GM21360 (cell line): ENCODE measurements around the gene CLASP1.
"Not testable (repeated sequence)": the region's sequence is repeated elsewhere in the genome, so short reads cannot be mapped to it uniquely, and the experiment has no call there.

Source experiments
- ATAC-seq: cut with Tn5 transposase; IDR thresholded peaks from one replicate; pipeline ENCODE4 v1.9.1; 2021; ENCODE audit warnings: mild to moderate bottlenecking, moderate library complexity; ENCODE audit not compliant: unreplicated experiment

Gene CLASP1

DNA sequence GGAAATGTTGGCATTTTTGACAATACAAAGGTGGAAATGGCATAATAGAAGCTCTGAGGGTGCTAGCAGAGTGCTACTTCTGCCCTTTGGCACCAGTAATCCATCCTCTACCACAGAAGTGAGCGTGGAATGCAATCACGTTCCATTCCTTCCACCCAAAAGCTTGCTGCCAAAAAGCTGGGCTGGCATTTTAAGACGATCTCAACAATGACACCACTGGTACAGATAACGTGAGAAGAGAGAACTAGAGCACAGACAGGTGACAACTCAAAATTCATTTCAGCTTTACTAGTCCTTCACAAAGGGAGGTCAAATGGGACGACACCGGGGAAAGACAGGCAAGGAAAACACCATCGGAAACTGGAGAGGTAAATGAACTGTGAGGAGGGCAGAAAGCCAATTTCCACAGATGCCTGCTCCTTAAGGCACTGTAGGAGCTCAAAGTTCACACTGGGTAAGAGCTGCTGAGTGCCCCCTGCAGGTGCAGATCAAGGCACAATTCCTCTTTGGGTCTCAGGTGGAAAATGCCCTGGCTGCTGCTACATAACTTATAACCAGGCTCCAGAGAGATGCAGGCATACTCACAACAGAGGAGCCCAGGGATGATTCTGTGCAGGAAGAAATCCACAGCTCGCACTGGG, 169.3 kb downstream of the CLASP1 start:
- no peak for ATAC-seq

DNA sequence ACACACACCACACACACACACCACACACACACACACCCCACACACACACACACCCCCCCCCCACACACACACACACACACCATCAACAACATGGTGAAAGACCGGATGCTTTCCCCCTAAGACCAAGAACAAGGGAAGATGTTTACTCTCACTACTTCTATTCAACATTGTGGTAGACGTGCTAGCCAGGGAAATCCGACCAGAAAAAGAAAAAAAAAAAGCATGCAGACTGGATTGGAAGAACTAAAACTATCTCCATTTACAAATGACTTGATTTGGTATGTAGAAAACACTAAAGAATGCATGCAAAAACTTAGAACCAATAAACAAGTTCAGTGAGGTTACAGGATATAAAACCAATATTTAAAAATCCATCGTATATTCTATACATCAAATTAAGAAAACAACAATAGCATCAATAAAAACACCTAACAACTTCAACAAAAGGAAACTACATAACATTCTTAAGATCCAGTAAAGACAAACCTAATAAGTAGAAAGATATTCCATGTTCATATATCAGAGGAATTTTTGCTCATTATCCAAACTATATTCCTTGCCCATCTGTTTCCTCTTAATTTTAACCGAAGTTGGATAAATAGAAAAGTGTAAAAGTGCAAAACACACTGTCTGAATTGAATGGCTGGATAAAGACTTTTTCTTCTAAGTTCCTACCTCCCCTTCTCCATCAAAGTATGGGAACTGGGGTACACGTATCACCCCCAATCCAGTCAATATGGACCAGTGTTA, 170.1 kb downstream of the CLASP1 start:
- no peak for ATAC-seq

DNA sequence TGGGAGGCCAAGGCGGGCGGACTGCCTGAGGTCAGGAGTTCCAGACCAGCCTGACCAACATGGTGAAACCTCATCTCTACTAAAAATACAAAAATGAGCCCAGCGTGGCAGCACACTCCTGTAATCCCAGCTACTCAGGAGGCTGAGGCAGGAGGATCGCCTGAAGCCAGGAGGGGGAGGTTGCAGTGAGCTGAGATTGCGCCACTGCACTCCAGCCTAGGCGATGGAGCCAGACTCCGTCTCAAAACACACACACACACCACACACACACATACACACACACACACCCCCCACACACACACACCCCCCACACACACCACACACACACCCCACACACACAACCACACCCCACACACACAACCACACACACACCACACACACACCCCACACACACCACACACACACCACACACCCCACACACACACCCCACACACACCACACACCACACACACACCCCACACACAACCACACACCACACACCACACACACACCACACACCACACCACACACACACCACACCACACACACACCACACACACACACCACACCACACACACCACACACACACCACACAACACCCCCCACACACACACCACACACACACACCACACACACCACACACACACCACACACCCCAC, 170.8 kb downstream of the CLASP1 start:
- not testable (repeated sequence) for ATAC-seq

DNA sequence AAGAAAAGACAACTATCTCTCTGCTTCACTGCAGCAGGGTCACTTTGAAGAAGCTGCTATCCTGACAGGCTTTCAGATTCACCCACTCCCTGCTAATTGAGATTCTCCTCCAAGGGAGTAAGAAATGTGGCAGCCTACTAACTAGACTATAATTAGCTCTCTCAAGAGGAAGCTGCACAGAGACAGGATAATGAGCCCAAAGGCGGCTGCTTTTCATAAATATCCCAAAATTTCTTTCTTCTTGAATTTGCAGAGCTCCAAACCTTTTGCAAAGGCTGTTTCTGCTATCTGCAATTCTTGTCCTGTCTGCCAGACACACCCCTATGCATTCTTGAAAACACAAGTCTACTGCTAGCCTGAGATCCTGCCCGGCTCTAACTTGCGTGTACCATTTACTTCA, 172.6 kb downstream of the CLASP1 start:
- no peak for ATAC-seq

DNA sequence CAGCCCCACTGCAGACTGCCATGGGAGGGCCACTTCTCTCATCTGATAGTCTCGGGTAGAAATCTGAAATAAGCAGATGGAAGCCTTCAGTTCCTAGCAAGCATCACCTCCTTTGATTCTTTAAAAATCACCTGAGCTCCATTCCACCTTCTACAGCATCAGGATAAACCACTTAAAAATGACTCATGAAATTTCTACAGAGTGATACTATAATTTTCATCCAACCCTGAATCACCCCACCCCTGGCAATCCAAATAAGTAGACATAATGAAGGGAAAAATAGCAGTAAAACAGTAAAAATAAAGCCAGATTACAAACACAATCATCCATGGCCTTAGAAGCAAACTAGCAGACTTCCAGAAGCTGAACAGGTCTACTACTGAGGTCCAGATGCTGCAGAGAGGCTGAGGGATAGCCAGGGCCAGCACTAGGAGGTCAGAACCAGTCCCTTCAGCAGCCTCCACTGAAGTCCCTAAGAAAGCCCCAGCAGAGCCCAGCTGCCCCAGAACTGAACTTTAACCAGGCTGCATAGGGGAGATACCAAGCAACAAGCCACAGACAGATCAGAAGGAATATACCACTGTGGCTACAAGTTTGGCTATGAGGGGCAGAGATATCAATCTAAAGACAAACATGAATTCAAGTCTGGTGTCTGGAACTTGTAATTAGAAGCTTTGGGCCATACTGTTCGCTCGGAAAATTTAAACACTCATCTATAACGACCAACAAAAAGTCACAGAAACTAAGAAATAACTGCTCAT, 173.3 kb downstream of the CLASP1 start:
- no peak for ATAC-seq

DNA sequence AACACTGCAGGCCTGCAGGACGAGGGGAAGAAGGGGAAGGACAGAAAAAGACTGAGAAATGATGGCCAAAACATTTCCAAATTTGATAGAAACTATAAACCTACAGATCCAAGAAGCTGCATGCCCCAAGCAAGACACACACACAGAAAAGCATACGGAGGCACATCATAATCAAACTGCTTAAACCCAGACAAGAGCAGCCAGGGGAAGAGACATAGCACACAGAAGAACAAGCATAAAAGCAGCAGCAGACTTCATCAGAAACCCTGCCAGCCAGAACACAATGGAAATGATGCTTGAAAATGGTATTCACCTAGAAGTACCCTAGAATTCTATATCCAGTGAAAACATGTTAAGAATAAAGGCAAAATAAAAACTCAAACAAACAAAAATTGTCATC, 175.8 kb downstream of the CLASP1 start:
- ATAC-seq, result no peak

DNA sequence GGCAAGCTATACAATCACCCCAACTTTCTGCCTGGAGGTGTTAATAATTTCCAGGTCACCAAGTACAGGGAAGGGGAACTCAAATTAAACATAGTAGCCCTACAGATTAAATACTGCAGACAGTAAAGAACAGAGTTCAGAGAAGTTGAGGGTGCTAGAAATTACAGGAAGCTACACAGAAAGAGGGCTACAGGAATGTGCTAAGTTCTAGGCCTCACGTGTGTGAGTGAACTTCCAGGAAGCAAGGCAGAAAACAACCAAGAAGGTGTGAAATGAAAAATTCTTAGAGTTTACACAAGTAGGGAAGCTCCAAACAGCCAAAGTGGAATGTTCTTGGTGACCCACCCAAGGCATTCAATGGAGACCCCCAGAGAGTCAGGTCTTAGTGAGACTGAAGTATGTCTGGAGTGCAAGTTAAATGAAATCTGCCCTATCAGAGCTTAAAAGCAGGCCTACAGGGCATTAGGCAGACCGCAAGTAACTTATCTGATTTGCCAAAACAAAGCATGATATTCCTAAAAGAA, 176.7 kb downstream of the CLASP1 start:
- no peak for ATAC-seq

DNA sequence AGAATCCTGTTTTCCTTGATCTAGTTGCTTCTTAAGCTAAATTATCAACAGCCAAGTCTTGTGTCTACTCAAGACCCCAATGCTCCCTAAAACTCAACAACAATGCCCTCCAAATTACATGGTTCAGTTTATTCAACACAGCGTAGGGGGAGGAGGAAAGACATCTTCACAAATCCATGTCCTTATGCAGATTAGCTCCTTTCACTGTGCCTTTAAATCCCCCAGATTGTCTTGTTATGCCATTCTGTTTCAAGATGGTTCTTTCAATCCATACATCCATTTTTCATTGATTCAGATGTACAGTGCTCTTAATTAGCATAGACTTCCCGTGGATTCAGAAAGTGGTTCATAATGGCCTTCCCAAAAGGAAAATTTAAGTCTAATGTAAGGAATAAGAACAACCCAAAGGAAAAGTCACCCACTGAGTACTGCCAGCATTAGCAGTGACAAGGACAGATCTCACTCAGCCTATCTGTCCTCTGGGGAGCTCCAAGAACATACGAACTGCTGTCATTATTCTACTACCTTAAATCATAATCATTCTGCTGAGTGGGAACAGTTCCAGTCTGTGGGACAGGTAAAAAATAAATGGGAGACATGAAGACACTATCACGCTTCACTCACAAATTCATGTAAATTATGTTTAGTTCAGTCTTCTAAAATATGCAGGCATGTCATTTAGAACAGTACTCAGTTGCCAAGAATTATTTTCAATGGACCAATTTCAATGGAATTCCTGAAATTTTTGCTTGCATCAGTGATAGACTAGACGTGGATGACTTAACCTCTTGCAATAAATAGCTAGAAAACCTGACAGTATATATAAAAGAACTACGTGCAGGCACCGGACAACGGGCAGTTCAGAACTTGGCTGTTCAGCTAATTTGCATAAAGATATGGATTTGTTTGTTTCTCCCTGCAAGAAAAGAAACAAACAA, 177.5 kb downstream of the CLASP1 start:
- no peak for ATAC-seq

DNA sequence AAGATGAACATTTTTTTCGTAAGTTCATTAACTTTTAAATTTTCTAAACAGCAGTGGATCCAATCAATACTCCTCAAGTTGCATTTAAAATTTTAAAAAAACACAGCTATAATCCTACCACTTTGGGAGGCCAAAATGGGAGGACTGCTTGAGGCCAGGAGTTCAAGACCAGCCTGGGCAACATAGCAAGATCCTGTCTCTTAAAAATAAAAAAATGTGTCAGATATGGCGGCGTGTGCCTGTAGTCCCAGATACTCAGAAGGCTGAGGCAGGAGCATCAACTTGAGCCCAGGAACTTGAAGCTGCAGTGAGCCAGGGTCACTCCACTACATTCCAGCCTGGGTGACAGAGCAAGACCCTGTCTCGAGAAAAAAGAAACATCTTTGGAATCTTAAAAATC, 178.3 kb downstream of the CLASP1 start:
- no peak for ATAC-seq

DNA sequence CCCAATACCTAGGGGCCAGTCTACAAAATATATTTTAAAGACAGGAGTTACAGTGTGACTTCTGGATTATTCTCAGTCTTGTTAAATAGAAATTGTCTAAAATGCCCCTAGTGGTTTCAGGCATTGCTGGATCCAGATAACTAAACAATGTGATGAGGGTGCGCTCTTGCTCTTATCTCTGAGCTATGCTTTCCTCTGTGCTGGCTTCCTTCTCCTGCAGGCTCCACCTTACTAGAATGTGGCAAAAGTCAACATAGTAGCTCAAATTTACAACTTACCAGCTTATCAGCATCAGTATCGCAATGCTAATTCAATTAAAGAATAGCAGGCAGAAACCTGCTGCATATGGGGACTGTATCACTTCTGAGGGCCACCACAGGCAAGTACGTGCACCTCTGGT, 179.9 kb downstream of the CLASP1 start:
- ATAC-seq, result no peak

DNA sequence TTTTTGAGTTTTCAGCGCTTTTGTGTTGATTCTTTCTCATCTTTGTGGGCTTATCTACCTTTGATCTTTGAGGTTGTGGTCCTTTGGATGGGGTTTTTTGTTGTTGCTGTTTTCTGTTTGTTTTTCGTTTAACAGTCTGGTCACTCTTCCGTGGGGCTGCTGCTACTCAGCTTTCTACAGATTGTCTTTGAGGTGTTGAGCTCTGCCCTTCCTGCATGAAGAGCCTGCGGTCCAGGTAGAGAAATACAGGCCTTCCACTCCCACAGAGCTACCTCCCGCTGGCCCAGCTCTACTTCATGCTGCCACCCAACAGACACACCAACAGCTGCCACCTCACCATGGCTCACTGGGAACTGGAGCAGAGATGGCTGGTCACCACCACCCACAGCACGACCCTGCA, 180.3 kb downstream of the CLASP1 start:
- ATAC-seq, result no peak

DNA sequence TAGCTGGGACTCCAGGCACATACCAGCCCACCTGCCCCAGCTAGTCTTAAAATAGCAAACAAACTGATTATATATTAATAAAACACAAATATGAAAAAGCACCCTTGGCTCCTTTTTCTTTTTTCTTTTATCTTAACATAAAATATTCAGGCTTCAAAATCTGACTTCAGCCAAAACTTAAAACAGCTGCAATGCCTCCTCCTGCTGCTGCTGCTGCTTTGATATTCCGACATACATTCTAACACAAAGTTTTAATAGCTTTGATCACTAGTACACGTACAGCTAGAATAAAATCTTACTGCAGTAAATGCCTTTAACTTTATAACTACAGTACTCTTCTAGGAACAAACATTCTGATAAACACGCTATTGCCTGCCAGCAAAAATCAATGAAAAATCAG, 190.0 kb downstream of the CLASP1 start:
- ATAC-seq, result no peak

DNA sequence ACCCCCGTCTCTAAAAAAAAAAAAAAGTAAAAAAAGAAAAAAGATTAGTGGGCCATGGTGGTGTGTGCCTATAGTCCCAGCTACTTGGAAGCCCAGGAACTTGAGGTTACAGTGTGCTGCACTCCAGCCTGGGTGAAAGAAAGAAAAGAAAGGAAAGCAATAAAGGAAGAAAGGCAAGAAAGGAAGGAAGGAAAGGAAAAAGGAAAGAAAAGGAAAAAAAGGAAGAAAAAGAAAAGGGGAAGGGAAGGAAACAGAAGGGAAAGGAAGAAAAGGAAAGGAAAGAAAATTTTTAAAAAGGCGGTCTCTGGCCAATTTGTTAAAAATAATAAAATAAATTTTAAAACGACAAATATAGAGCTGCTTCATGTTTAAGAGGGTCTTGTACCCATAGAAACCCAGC, 192.9 kb downstream of the CLASP1 start:
- no peak for ATAC-seq

DNA sequence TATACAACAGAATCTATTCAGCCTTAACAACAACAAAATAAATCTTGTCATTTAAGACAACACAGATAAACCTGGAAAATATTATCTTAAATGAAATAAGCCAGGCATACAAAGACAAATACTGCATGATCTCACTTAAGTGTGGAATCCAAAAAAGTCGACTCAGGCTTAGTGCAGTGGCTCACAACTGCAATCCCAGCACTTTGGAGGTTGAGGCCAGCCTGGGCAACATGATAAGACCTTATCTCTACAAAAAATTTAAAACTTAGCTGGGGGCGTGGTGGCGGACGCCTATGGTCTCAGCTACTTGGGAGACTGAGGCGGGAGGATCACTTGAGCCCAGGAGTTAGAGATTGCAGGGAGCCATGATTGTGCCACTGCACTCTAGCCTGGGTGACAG, 193.8 kb downstream of the CLASP1 start:
- ATAC-seq, result no peak

DNA sequence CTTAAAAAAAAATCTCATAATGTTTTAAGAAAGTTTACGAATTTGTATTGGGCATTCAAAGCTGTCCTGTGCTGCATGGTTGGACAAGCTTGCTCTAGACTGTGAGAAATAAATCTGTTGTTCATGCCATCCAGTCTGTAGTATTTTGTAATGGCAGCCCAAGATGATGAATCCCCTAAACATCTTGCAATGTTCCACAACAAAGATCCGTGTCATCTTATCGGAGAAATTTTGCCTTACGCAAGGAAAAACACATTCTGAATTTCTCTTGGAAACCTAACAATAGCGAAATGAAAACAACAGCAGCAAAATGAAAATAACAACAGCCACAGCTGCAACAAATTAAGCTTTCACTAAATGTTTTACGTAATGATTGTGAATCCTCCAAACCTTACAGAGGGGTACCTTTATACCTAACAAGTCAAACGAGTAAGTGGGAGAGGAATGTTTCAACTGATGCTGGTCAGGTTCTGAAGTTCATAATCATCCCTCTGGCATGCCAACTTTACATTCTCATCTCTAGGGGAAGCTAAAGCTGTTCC, 194.6 kb downstream of the CLASP1 start:
- no peak for ATAC-seq

DNA sequence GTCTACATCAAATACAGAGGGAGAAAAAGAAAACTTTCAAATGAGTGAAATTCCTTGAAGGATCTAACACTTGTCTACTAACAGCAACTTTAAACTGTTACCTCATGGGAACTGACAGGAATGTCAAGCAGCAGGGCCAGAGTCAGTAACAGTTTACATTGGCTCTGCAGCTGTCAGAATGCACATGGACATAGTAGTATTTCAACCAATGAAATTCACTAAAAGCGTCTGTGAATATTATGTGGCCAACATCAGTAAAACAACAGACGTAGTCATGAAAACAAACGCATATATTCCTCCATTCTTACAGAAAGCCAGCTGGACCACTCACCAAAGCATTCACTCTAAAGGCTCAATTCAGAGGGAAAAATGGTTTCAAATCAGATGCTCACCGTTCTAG, 197.9 kb downstream of the CLASP1 start:
- ATAC-seq, result no peak

DNA sequence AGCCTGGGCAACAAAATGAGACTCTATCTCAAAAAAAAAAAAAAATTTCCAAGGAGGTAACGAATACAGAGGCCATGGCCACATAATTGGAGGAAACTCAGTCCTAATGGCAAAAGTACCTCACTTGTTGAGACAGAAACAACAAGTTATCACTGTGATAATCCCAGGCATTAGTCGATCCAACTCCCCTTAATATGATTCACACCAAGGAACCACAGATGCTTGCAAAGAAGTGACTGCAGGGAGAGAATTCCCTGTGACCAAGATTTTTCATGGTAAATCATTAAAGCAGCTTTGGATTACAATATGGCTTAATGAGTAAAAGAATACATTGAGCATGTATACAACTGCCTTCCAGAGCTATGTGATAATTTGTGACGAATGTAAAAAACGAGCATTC, 199.0 kb downstream of the CLASP1 start:
- no peak for ATAC-seq

DNA sequence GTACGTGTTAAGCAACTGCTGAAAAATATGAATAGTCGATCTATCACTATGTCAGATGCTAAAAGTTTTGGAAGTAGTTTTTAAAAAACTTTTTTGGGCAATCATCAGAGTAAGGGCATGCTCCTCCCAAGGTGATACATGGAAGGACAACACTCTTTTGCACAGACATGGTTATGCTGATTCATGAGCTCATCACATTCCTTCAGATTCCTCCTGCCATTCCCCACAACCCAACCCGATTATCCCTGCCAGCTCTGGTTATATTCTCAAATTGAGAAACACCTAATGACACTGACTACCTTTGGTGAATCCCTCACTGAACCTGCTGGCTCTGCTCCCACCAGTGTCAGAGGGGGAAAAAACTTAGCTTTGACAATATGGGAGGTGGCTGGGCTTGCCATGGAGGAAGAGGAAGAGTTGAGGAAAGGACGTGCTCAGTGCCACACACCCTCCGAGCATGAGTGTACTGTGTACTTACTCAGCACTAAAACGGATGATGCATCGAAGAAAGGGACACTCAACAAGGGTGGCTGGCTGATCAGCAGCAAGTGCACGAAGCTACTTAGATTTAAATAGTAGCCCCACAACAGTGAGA, 202.5 kb downstream of the CLASP1 start:
- no peak for ATAC-seq

DNA sequence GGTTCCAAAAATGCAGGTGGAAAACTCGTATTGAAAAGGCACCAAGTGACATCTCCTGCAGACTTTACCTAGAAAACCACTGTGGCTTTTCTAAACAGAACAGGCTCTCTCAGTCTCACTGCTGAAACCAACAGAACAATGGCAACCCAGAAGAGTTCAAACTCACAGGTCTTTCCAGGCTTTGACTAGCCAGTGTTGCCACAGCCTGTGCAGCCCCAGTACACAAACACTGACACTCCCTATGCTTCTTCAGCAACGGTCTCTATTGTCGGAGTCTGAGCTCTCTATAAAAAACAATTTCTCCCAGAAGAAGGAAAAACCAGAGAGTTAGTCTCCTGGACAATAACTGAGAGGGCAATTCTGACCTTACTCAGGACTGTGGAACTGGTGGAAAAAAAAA, 206.4 kb downstream of the CLASP1 start:
- no peak for ATAC-seq

DNA sequence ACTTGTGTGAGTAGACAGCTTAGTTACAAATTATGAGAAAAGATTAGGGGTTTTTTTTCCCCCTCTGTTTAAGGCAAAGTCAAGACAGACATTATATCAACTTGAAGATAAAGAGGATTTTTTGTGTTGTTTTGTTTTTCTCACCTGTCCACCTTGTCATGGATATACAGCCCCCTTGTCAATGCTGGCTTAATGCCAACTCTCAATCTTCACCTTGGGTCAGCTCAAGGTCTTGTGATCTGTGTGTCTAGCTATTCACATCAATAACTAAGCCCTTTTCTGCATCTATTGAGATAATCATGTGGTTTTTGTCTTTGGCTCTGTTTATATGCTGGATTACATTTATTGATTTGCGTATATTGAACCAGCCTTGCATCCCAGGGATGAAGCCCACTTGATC, 211.0 kb downstream of the CLASP1 start:
- not testable (repeated sequence) for ATAC-seq
